ENCODE results near the gene LAMA2. TPM values are rescaled to one million over a fixed set of nuclear protein-coding genes. Genes with fewer than 3 reads are reported as not detected.

The LAMA2 gene
- polyA plus RNA-seq, 1 of the 3 experiments (the other 2 are of a cell fraction), result 0.92 TPM

DNA sequence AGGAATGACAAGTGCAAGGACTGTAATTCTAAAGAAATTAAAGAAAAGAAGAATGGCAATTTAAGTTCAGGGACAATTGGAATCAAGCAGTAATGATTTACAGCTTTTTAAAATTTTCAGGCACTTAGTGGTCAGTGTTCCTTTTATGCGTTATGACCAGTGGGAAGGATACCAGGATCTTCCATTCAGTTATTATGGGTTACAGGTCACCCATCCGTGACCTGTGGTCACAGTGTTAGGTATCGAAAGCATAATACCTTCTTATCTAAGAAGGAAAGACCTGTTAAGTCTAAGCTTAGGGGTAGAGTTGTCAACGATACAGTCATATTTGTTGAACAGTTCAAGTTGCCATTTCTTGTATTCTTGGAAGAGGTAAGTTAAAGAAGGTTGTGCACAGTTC is 253.8 kb downstream of the LAMA2 start:
- Histone ChIP-seq H3K4me1 (ENCODE audit: control insufficient read depth in 1 of 2, insufficient read depth in 2 of 2, low read depth in 1 of 2, low read length in 1 of 2) (no peaks in the 10 kb centered on the region), H3K9me3 (no peaks in the 10 kb centered on the region), H3K36me3 (replicated peaks in 1 of 2; ENCODE audit: control insufficient read depth in 1 of 2, insufficient read depth in 2 of 2, low read length in 1 of 2) (no peaks in the 10 kb centered on the region), H3K4me2 (no peak overlapping the region), H3K9ac (no peak overlapping the region), H3K27me3 (ENCODE audit: insufficient read depth) (peaks cover 15% of the 10 kb centered on the region), H3K79me2 (ENCODE audit: insufficient read depth) (no peaks in the 10 kb centered on the region), H3K9me2 (no peaks in the 10 kb centered on the region), H2AFZ (ENCODE audit: low read depth) (no peak overlapping the region), H3K27ac (ENCODE audit: low read depth in 2 of 2, low read length in 1 of 2) (no peak overlapping the region), H3K4me3 (ENCODE audit: low read depth in 2 of 2, low read length in 1 of 2) (no peak overlapping the region), H3F3A (replicated peaks; ENCODE audit: insufficient read depth) (no peaks in the 10 kb centered on the region), H4K20me1 (ENCODE audit: insufficient read depth) (no peaks in the 10 kb centered on the region)
- ChIA-PET CTCF (no interaction called here), POLR2A (no interaction called here)
- TF ChIP-seq FOSL2 (IDR thresholded peaks at IDR 0.05; ENCODE audit: borderline replicate concordance, low read depth), result no peak
- no peak for TF ChIP-seq TAF1 (IDR thresholded peaks at IDR 0.05; ENCODE audit: borderline replicate concordance, low read depth, low read length)
- TF ChIP-seq EP300 (IDR thresholded peaks at IDR 0.05; ENCODE audit: borderline replicate concordance in 1 of 2, low read depth in 1 of 2, low read length in 1 of 2), result no peak
- TF ChIP-seq, protein P1, sequence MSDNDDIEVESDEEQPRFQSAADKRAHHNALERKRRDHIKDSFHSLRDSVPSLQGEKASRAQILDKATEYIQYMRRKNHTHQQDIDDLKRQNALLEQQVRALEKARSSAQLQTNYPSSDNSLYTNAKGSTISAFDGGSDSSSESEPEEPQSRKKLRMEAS (IDR thresholded peaks at IDR 0.05; ENCODE audit: low read depth), result no peak
- TF ChIP-seq YY1 (IDR thresholded peaks at IDR 0.05; ENCODE audit: low read depth), result no peak
- no peak for TF ChIP-seq GABPA (IDR thresholded peaks at IDR 0.05; ENCODE audit: low read depth)
- no peak for TF ChIP-seq MXI1 (IDR thresholded peaks at IDR 0.05; ENCODE audit: low read depth, low read length)
- TF ChIP-seq, protein P2, sequence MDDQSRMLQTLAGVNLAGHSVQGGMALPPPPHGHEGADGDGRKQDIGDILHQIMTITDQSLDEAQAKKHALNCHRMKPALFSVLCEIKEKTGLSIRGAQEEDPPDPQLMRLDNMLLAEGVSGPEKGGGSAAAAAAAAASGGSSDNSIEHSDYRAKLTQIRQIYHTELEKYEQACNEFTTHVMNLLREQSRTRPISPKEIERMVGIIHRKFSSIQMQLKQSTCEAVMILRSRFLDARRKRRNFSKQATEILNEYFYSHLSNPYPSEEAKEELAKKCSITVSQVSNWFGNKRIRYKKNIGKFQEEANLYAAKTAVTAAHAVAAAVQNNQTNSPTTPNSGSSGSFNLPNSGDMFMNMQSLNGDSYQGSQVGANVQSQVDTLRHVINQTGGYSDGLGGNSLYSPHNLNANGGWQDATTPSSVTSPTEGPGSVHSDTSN (IDR thresholded peaks at IDR 0.05), result no peak
- TF ChIP-seq CHD2 (IDR thresholded peaks at IDR 0.05; ENCODE audit: low read length, partially characterized antibody), result no peak
- TF ChIP-seq JUND (IDR thresholded peaks at IDR 0.05), result no peak
- no peak for TF ChIP-seq TCF12 (IDR thresholded peaks at IDR 0.05)
- TF ChIP-seq RCOR1 (IDR thresholded peaks at IDR 0.05; ENCODE audit: low read length), result no peak
- TF ChIP-seq MEF2A (IDR thresholded peaks at IDR 0.05; ENCODE audit: borderline replicate concordance, low read depth), result no peak
- no peak for TF ChIP-seq TEAD4 (IDR thresholded peaks at IDR 0.05; ENCODE audit: borderline replicate concordance, insufficient read depth)
- no peak for TF ChIP-seq NFIC (IDR thresholded peaks at IDR 0.05; ENCODE audit: borderline replicate concordance)
- no peak for TF ChIP-seq SMC3 (IDR thresholded peaks at IDR 0.05; ENCODE audit: low read depth, low read length)
- no peak for TF ChIP-seq RFX5 (IDR thresholded peaks at IDR 0.05; ENCODE audit: low read length)
- TF ChIP-seq ELF1 (IDR thresholded peaks at IDR 0.05), result no peak
- no peak for DNase-seq
- 23% methylated on average over 4 of the region's 4 CpGs for WGBS (ENCODE audit: low lambda C conversion rate)

DNA sequence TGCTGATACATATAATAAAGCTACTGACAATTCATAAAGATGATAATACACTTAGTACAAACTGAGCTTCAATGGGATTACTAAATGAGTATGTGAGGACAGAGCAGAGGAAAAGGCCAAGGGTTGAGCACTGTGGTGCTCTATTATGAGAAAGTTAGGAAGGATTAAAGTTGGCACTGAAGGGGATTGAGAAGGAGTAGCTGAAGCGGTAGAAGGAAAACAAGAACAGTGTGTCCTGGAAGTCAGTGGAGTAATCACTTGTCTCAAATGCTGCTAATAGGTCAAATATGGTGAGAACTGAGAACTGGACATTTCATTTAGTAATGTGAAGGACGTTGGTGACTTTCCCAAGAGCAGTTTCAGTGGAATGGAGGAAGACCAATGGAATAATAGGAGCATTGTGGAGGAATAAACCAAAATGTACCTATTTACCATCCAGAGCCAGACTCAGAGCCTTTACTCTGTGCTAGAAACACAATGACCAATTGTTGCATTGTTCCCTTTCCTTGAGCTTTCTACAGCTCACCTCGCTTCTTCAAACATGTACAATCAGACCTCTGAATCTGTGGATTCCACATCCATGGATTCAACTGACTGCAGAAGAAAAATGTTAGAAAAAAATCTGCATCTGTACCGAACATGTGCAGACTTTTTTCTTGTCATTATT is 255.9 kb downstream of the LAMA2 start:
- H3K79me2 ChIP-seq (ENCODE audit: insufficient read depth), result no peaks in the 10 kb centered on the region
- H4K20me1 ChIP-seq (ENCODE audit: insufficient read depth), result no peaks in the 10 kb centered on the region
- ChIA-PET CTCF (no interaction called here), POLR2A (no interaction called here)
- H3K9ac ChIP-seq, result no peak overlapping the region
- 25% methylated on average over 4 of the region's 4 CpGs for WGBS (ENCODE audit: low lambda C conversion rate)
- peaks cover 15% of the 10 kb centered on the region for H3K27me3 ChIP-seq (ENCODE audit: insufficient read depth)
- no peaks in the 10 kb centered on the region for H3K4me1 ChIP-seq (ENCODE audit: control insufficient read depth in 1 of 2, insufficient read depth in 2 of 2, low read depth in 1 of 2, low read length in 1 of 2)
- no peaks in the 10 kb centered on the region for H3K36me3 ChIP-seq (replicated peaks in 1 of 2; ENCODE audit: control insufficient read depth in 1 of 2, insufficient read depth in 2 of 2, low read length in 1 of 2)
- H3F3A ChIP-seq (replicated peaks; ENCODE audit: insufficient read depth), result no peaks in the 10 kb centered on the region
- DNase-seq, result no peak
- no peak overlapping the region for H3K27ac ChIP-seq (ENCODE audit: low read depth in 2 of 2, low read length in 1 of 2)
- no peaks in the 10 kb centered on the region for H3K9me2 ChIP-seq
- no peak overlapping the region for H3K4me3 ChIP-seq (ENCODE audit: low read depth in 2 of 2, low read length in 1 of 2)
- H2AFZ ChIP-seq (ENCODE audit: low read depth), result no peak overlapping the region
- no peaks in the 10 kb centered on the region for H3K9me3 ChIP-seq
- H3K4me2 ChIP-seq, result no peak overlapping the region
- no peak for TF ChIP-seq NRF1 (IDR thresholded peaks at IDR 0.05; ENCODE audit: low read depth, low read length)
- TF ChIP-seq, protein P2 (IDR thresholded peaks at IDR 0.05), result no peak
- no peak for TF ChIP-seq YY1 (IDR thresholded peaks at IDR 0.05; ENCODE audit: low read depth)

Measured in SK-N-SH (cell line).